Lower leg skin (tissue), 3 donors: ENCODE data around the gene DNAH9.

Experiments
- POLR2A ChIP-seq, 2 donors: fragments of 450-650 bp; IDR thresholded peaks; one replicate each; pipeline ENCODE4 v1.6.1; 2016 to 2017; ENCODE audit warnings: antibody characterized with exemption in 2 of 2, mild to moderate bottlenecking in 1 of 2, moderate library complexity in 1 of 2
- TF ChIP-seq, protein P1 (sequence below), 3 donors: fragments of 450-650 bp; IDR thresholded peaks; one replicate each; pipeline ENCODE4 v1.5.1; 2016; ENCODE audit warnings: antibody characterized with exemption in 3 of 3, mild to moderate bottlenecking in 3 of 3, moderate library complexity in 2 of 3

DNA sequence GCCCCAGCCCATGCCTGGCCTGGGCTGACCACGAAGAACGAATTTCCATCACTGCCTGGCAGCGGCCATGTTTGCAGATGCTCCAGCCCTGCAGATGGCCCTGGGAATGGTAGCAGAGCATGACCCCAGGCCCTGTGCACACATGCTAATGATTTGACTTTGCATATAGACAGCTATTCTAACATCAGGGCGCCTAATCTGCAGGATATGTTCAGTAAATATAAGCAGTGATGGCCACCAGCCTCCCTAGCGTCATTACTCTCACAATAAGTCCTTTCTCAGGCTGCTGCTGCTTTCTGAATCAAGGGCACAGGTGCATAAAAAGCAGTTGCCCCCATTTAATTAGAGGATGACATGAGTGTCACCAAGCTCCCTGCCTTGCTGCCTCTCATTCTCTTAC lies 24.2 kb downstream of the DNAH9 start:
- TF ChIP-seq, protein P1, sequence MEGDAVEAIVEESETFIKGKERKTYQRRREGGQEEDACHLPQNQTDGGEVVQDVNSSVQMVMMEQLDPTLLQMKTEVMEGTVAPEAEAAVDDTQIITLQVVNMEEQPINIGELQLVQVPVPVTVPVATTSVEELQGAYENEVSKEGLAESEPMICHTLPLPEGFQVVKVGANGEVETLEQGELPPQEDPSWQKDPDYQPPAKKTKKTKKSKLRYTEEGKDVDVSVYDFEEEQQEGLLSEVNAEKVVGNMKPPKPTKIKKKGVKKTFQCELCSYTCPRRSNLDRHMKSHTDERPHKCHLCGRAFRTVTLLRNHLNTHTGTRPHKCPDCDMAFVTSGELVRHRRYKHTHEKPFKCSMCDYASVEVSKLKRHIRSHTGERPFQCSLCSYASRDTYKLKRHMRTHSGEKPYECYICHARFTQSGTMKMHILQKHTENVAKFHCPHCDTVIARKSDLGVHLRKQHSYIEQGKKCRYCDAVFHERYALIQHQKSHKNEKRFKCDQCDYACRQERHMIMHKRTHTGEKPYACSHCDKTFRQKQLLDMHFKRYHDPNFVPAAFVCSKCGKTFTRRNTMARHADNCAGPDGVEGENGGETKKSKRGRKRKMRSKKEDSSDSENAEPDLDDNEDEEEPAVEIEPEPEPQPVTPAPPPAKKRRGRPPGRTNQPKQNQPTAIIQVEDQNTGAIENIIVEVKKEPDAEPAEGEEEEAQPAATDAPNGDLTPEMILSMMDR (IDR thresholded peaks at IDR 0.05) = no peak
- no peak for TF ChIP-seq POLR2A (IDR thresholded peaks at IDR 0.05)
